Measurements from ENCODE around the gene CTNNAL1. TPM values are rescaled to one million over a fixed set of nuclear protein-coding genes. Genes with fewer than 3 reads are reported as not detected.

CTNNAL1 gene
- polyA plus RNA-seq, 1 donor from 2014 or later = 24.7 TPM

DNA sequence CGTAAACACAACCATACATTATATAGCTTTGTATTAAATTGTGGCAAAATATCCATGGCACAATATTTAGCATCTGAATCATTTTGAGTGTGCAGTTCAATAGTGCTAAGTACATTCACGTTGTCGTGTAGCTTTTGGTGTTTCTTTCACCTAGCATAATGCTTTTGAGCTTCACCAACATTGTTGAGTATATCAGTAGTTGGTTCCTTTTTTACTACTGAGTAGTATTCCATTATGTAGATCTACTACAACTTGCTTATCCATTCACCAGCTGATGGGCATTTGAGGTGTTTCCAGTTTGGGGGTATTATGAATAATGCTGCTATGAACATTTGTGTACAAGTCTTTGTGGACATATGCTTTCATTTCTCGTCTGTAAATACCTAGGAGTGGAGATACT lies 27.3 kb upstream of the CTNNAL1 start:
- Histone ChIP-seq H3K79me2 (replicated peaks; ENCODE audit: insufficient read depth, low read length) (no peaks in the 10 kb centered on the region), H3K4me3 (ENCODE audit: low read length) (no peak overlapping the region), H3K27ac (ENCODE audit: low read length) (no peak overlapping the region), H2AFZ (ENCODE audit: low read depth, low read length) (no peak overlapping the region), H3K4me2 (ENCODE audit: low read length) (no peak overlapping the region), H3K9me3 (ENCODE audit: low read length) (no peaks in the 10 kb centered on the region), H3K36me3 (ENCODE audit: insufficient read depth, low read length) (peaks cover 9% of the 10 kb centered on the region), H3F3A (ENCODE audit: insufficient read depth, low read length, poor library complexity, severe bottlenecking) (no peaks in the 10 kb centered on the region), H3K9ac (ENCODE audit: low read length) (no peak overlapping the region), H3K9me2 (ENCODE audit: insufficient read depth, low read length) (no peaks in the 10 kb centered on the region), H3K27me3 (ENCODE audit: insufficient read depth, low read depth, low read length) (no peaks in the 10 kb centered on the region), H4K20me1 (ENCODE audit: insufficient read depth) (no peaks in the 10 kb centered on the region)
- TF ChIP-seq SMC3 (conservative IDR thresholded peaks at IDR 0.05; ENCODE audit: poor library complexity) = no peak
- no peak for TF ChIP-seq TAF1 (IDR thresholded peaks at IDR 0.05; ENCODE audit: low read depth)
- TF ChIP-seq EZH2 (IDR thresholded peaks at IDR 0.05; ENCODE audit: borderline replicate concordance, insufficient read depth, low read length, poor library complexity, severe bottlenecking) = no peak
- no peak for TF ChIP-seq MXI1 (conservative IDR thresholded peaks at IDR 0.05; ENCODE audit: poor library complexity, severe bottlenecking)
- no peak for TF ChIP-seq POLR2AphosphoS5 (IDR thresholded peaks at IDR 0.05)
- TF ChIP-seq, protein P1, sequence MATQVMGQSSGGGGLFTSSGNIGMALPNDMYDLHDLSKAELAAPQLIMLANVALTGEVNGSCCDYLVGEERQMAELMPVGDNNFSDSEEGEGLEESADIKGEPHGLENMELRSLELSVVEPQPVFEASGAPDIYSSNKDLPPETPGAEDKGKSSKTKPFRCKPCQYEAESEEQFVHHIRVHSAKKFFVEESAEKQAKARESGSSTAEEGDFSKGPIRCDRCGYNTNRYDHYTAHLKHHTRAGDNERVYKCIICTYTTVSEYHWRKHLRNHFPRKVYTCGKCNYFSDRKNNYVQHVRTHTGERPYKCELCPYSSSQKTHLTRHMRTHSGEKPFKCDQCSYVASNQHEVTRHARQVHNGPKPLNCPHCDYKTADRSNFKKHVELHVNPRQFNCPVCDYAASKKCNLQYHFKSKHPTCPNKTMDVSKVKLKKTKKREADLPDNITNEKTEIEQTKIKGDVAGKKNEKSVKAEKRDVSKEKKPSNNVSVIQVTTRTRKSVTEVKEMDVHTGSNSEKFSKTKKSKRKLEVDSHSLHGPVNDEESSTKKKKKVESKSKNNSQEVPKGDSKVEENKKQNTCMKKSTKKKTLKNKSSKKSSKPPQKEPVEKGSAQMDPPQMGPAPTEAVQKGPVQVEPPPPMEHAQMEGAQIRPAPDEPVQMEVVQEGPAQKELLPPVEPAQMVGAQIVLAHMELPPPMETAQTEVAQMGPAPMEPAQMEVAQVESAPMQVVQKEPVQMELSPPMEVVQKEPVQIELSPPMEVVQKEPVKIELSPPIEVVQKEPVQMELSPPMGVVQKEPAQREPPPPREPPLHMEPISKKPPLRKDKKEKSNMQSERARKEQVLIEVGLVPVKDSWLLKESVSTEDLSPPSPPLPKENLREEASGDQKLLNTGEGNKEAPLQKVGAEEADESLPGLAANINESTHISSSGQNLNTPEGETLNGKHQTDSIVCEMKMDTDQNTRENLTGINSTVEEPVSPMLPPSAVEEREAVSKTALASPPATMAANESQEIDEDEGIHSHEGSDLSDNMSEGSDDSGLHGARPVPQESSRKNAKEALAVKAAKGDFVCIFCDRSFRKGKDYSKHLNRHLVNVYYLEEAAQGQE (IDR thresholded peaks at IDR 0.05; ENCODE audit: borderline replicate concordance) = no peak
- TF ChIP-seq, protein P2, sequence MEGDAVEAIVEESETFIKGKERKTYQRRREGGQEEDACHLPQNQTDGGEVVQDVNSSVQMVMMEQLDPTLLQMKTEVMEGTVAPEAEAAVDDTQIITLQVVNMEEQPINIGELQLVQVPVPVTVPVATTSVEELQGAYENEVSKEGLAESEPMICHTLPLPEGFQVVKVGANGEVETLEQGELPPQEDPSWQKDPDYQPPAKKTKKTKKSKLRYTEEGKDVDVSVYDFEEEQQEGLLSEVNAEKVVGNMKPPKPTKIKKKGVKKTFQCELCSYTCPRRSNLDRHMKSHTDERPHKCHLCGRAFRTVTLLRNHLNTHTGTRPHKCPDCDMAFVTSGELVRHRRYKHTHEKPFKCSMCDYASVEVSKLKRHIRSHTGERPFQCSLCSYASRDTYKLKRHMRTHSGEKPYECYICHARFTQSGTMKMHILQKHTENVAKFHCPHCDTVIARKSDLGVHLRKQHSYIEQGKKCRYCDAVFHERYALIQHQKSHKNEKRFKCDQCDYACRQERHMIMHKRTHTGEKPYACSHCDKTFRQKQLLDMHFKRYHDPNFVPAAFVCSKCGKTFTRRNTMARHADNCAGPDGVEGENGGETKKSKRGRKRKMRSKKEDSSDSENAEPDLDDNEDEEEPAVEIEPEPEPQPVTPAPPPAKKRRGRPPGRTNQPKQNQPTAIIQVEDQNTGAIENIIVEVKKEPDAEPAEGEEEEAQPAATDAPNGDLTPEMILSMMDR (IDR thresholded peaks at IDR 0.05; ENCODE audit: poor library complexity, severe bottlenecking) = no peak
- TF ChIP-seq RAD21 (conservative IDR thresholded peaks at IDR 0.05) = no peak
- no peak for TF ChIP-seq EP300 (conservative IDR thresholded peaks at IDR 0.05; ENCODE audit: poor library complexity, severe bottlenecking)

DNA sequence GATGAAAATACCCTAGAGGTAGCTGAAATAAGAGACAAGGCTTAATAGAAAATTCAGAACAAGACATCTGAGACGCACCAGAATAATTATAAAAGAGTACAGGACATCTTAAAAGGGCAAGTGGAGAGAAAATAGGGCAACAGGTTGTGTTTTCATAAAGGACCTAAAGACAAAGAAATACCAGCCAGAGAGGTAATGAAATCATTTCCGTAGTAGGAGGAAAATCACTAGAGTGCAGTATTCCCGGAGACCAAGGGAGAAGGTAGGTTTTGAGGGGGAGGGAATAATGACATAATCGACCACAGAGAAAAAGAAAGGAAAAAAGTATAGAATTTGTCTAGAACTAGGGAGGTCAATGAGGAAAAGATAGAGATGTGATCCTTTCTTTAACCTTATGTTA lies 26.2 kb upstream of the CTNNAL1 start:
- Histone ChIP-seq H3K4me2 (ENCODE audit: low read length) (no peak overlapping the region), H3K36me3 (ENCODE audit: insufficient read depth, low read length) (peaks cover 9% of the 10 kb centered on the region)
- TF ChIP-seq EZH2 (IDR thresholded peaks at IDR 0.05; ENCODE audit: borderline replicate concordance, insufficient read depth, low read length, poor library complexity, severe bottlenecking) (no peak), RAD21 (conservative IDR thresholded peaks at IDR 0.05) (no peak), SMC3 (conservative IDR thresholded peaks at IDR 0.05; ENCODE audit: poor library complexity) (no peak), MXI1 (conservative IDR thresholded peaks at IDR 0.05; ENCODE audit: poor library complexity, severe bottlenecking) (no peak)

More for the DNA sequence above, 26.2 kb upstream of the CTNNAL1 start:
- Histone ChIP-seq H3K79me2 (replicated peaks; ENCODE audit: insufficient read depth, low read length) (no peaks in the 10 kb centered on the region), H3K9ac (ENCODE audit: low read length) (no peak overlapping the region), H3F3A (ENCODE audit: insufficient read depth, low read length, poor library complexity, severe bottlenecking) (no peaks in the 10 kb centered on the region), H3K27me3 (ENCODE audit: insufficient read depth, low read depth, low read length) (no peaks in the 10 kb centered on the region), H3K9me2 (ENCODE audit: insufficient read depth, low read length) (no peaks in the 10 kb centered on the region), H3K27ac (ENCODE audit: low read length) (no peak overlapping the region), H2AFZ (ENCODE audit: low read depth, low read length) (no peak overlapping the region), H3K4me3 (ENCODE audit: low read length) (no peak overlapping the region), H3K9me3 (ENCODE audit: low read length) (no peaks in the 10 kb centered on the region), H4K20me1 (ENCODE audit: insufficient read depth) (no peaks in the 10 kb centered on the region)
